ENCODE data around the gene SAV1.

Gene SAV1

GRCh38 chr14:50606468-50606867 lies 61.6 kb downstream of the SAV1 start:
- TF ChIP-seq CTCF (IDR thresholded peaks at IDR 0.05; ENCODE audit: extremely low read depth, insufficient read depth, missing control alignments), result no peak
- in situ Hi-C loops (cut with MboI; ENCODE audit: low pct_unique_long_range_greater_than_20kb, low sequenced_read_pairs, unreplicated experiment), result loop anchor here (25.0 kb wide), 1 partner anchor 106 kb away; no protein-coding TSS in a partner anchor

GRCh38 chr14:50605766-50606165 lies 62.3 kb downstream of the SAV1 start:
- no peak for DNase-seq (ENCODE audit: low spot score)
- in situ Hi-C loops (cut with MboI; ENCODE audit: low pct_unique_long_range_greater_than_20kb, low sequenced_read_pairs, unreplicated experiment), result loop anchor here (25.0 kb wide), 1 partner anchor 107 kb away; no protein-coding TSS in a partner anchor
- no peak for TF ChIP-seq CTCF (IDR thresholded peaks at IDR 0.05; ENCODE audit: extremely low read depth, insufficient read depth, missing control alignments)

More at GRCh38 chr14:50606468-50606867, 61.6 kb downstream of the SAV1 start:
- no peak for DNase-seq (ENCODE audit: low spot score)

GRCh38 chr14:50603565-50603964 lies 64.5 kb downstream of the SAV1 start:
- no peak for TF ChIP-seq CTCF (IDR thresholded peaks at IDR 0.05; ENCODE audit: extremely low read depth, insufficient read depth, missing control alignments)
- in situ Hi-C loops (cut with MboI; ENCODE audit: low pct_unique_long_range_greater_than_20kb, low sequenced_read_pairs, unreplicated experiment), result loop anchor here (25.0 kb wide), 1 partner anchor 109 kb away; no protein-coding TSS in a partner anchor
- DNase-seq (ENCODE audit: low spot score), result no peak

- in situ Hi-C loops (cut with MboI; ENCODE audit: low pct_unique_long_range_greater_than_20kb, low sequenced_read_pairs, unreplicated experiment), result loop anchor here (25.0 kb wide), 1 partner anchor 110 kb away; no protein-coding TSS in a partner anchor
- no peak for DNase-seq (ENCODE audit: low spot score)
- TF ChIP-seq CTCF (IDR thresholded peaks at IDR 0.05; ENCODE audit: extremely low read depth, insufficient read depth, missing control alignments), result no peak
Measured at GRCh38 chr14:50602035-50602434, 66.1 kb downstream of the SAV1 start.

GRCh38 chr14:50601394-50601793 lies 66.7 kb downstream of the SAV1 start:
- DNase-seq (ENCODE audit: low spot score), result no peak
- no peak for TF ChIP-seq CTCF (IDR thresholded peaks at IDR 0.05; ENCODE audit: extremely low read depth, insufficient read depth, missing control alignments)
- in situ Hi-C loops (cut with MboI; ENCODE audit: low pct_unique_long_range_greater_than_20kb, low sequenced_read_pairs, unreplicated experiment), result loop anchor here (25.0 kb wide), 1 partner anchor 111 kb away; no protein-coding TSS in a partner anchor

- DNase-seq (ENCODE audit: low spot score), result no peak
- TF ChIP-seq CTCF (IDR thresholded peaks at IDR 0.05; ENCODE audit: extremely low read depth, insufficient read depth, missing control alignments), result no peak
- in situ Hi-C loops (cut with MboI; ENCODE audit: low pct_unique_long_range_greater_than_20kb, low sequenced_read_pairs, unreplicated experiment), result loop anchor here (25.0 kb wide), 1 partner anchor 111 kb away; no protein-coding TSS in a partner anchor
Measured at GRCh38 chr14:50600849-50601248, 67.3 kb downstream of the SAV1 start.

All from GM13977 (cell line).